ENCODE results near the gene SPECC1L.

SPECC1L gene

DNA sequence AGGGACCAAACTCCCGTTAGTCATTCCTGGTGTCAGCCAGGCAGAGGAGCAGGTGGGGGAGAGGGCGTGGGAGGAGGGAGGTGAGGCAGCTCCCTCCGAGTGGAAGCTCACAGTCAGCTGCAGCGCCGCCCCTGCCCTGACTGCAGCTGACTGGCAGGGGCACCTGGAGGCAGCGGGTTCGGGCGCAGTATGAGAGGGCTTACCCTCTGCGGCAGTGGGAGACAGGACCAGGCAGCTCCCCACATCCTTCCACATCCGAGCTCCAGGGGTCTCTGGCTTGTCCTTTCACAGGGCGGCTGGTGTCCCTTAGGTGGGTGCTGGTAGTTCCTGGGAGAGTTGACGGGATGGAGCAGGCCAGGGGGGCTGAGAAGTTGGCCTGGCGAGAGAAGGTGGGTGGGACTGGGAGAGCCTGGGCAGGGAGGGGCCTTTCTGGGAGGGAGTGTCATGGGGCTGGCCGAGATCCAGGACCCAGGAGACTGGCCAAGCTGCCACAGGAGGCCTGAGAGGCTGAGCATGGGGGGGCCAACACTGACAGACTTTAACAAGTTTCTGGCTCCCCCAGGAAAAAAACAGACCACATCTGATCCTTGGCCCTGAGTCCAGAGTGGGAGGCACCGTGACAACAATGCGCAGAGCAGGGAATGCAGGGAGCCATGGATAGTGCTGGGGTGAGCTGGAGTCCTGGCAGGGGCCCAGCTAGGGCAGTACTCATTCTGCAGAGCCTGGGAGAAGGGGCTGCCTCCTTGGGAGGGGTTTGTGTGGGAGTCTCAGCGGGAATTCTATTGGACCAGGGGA is 161.6 kb downstream of the SPECC1L start:
- DNase-seq = peak; percentile 33

DNA sequence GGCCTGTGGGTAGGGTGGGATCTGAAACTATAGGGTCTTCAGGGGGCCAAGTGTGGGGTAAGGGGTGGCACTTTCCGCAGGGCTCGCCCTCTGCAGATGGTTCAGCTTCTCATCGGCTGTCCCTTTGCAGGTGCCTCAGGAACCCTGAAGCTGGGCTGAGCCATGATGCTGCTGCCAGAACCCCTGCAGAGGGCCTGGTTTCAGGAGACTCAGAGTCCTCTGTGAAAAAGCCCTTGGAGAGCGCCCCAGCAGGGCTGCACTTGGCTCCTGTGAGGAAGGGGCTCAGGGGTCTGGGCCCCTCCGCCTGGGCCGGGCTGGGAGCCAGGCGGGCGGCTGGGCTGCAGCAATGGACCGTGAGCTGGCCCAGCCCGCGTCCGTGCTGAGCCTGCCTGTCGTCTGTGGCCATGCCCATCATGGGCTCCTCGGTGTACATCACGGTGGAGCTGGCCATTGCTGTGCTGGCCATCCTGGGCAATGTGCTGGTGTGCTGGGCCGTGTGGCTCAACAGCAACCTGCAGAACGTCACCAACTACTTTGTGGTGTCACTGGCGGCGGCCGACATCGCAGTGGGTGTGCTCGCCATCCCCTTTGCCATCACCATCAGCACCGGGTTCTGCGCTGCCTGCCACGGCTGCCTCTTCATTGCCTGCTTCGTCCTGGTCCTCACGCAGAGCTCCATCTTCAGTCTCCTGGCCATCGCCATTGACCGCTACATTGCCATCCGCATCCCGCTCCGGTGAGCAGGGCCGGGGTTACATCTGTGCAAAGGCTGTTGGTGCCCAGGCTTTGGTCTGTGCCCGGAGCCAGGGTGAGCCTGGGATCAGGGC is 162.6 kb downstream of the SPECC1L start:
- no peak for DNase-seq

DNA sequence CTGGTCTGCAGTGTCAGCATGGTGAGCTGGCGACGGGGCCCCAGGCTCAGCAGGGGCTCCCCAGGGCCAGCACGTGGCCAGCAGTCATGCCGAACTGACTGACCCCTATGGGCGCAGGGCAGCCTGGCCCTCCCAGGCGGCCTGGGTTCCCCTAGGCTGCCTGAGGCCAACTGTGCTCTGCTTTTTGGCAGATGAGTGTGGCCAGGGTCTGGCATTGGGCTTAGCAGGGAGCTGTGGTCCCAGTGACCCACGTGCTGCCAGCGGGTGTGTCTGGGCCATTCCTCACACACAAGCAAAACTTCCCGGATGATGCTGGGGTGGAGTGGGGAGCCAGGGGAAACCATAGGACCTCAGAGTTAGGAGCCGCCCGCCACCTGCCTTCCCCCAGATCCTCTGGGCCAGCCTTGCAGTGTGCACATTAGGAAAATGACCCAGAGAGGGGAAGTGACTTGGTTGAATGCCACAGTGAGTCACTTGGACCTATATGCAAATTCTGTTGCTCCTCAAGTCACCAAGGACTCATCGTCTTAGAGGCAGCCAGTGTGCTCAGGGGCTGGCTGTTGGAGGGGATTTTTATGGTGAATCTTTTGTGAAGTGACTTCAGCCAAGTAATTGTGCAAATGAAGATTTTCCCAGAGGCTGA is 163.3 kb downstream of the SPECC1L start:
- DNase-seq = peak; percentile 79

DNA sequence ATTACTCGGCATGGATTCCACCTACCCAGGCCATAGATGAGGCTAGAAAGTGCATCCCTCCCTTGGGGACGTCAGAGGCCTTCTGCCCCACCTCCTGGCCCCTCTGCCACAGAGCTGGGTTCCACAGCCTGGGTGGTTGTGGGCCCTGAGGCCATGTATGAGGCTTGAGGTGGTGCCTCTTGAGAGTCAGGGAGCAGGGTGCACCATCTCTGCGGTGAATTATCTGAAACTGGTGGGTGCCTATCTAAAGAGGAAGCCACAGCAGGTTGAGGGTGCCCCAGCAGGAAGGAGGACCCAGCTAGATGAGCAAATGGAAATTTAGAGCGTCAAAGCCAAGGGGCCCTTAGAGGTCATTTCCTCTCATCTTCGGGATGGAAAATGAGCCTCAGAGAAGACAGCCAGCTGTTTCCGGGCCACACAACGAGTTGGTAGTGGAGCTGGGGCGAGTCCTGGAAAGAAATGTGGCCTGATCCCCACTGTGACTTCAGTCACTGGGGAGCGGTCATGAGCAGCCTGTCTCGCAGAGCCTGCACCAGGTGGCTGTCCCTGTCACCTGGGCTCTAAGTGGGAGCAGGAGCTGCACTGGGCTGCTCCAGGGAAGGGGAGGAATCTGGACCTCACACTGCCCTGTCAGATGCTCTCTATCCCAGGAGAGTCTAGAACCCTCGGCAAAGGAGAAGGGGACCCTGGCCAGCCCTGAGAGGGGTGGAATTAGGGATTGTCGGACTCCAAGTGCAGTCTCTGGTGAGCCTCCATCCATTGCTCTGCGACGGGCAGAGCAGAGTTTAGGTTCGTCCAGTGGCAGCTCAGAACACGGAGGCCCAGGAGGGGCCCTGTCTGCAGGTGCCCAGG is 164.1 kb downstream of the SPECC1L start:
- no peak for DNase-seq

DNA sequence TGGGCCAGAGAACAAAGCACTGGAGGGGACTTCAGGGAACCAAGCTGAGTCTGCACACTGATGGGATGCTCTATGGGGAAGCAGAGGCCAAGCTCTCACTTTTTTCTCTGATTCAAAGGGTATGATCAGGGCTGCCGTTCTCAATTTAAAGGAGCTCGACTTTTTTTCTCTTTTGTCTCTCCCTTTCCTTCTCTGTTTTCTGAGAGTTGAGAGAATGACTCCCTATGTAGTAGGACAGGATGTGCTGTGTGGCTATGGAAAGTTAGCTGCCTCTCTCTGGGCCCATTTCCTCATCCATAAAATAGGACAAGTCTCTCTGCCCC is 164.7 kb downstream of the SPECC1L start:
- no peak for DNase-seq

DNA sequence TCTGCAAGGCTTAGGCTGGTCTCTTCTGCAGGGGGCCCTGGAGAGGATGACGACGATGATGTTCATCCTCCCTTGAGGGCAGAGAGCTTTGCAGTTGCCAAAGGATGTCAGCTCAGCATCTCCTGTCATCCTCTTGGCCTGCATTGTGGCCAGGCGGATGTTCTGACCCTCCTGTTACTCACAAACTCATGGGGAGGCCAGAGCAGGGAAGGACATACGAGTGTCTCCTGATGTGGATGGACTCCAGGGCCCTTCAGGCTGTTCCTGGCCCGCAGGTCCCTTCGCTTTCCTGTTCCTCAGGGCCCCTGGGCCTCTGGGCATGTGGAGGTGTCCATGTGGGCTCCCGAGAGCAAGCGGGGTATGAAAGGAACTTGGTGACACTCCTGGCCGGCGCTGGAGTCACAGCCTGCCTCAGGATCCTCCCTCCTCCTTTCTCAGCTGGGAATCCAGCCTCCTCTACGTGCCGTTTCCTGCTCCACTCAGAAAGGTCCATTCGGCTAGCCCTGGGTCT is 165.3 kb downstream of the SPECC1L start:
- DNase-seq = peak; percentile 87

DNA sequence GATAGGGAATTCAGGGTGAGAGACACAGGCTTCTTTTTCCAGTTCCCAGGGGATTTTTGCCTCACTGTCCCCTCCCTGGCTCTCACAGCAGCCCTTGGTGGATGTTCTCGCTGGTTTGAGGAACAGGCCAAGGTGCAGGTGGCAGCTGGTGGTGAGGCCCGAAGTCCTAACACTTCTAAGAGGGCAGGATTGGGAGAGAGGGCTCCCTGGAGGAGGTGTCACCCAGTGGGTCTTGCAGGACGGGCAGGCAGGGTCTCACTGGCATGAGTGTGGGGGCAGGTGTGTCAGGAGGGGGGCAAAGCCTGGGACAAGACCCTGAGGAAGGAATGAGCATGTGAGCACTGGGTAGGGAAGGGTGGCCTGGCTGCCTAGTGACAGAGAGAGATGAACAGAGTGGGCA is 165.9 kb downstream of the SPECC1L start:
- no peak for DNase-seq

DNA sequence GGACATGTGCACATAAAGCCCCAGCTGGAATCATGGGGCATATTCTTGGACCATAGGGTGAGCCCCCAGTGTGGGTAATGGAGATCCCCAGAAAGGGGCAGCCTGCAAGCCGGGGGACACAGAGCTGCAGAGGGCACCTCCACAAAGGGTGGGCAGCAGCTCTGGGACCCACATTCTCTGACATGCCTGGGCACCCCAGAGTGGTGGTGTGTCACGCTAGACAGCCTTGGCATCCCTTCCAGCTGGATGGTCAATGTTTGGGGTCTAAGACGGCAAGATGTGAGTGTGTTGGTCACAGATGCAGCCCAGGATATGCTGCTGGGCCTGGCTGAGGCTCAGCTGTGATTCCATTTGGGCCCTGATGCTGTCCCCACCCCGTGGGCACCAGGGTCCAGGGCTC is 166.5 kb downstream of the SPECC1L start:
- no peak for DNase-seq

DNA sequence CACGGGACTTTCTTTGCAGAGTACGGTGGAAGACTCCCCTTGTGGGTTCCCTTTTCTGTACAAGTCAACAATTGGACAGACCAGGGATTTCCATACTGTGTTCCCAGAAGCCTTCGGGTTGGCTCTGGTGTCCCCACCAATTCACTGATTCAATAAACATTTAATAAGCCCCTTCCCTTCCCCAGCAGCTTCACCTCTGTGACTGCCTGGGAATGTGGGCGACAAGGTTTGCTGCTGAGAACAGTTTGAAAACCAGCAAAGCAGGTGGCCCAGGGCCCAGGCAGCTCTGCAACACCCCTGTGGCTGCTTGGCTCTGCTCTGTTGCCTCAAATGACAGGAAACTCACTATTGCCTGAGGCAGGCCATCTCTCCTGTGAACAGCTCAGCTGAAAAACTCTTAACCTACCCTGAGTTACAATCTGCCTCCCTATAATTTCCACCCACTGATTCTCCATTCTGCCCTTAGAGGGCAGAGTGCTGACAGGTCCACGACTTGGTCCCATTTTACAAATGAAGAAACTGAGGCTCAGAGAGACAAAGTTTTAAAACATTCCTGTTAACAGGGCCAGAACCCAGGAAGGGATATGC is 167.2 kb downstream of the SPECC1L start:
- DNase-seq = peak; percentile 73

DNA sequence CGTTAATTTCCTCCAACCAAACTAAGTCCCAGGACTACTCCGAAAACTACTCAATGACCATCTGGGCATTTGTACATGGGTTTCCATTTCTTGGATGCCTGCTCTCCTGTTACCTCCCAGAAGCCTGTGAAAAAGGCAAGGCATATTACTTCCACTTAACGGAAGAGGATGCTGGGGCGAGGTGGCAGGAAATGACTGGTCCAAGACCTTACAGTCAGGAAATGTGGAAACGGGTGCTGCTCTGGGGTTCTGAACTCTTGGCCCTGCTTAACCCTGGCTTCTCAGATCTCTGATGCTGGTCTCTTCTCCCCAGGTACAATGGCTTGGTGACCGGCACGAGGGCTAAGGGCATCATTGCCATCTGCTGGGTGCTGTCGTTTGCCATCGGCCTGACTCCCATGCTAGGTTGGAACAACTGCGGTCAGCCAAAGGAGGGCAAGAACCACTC is 169.7 kb downstream of the SPECC1L start:
- DNase-seq = no peak

DNA sequence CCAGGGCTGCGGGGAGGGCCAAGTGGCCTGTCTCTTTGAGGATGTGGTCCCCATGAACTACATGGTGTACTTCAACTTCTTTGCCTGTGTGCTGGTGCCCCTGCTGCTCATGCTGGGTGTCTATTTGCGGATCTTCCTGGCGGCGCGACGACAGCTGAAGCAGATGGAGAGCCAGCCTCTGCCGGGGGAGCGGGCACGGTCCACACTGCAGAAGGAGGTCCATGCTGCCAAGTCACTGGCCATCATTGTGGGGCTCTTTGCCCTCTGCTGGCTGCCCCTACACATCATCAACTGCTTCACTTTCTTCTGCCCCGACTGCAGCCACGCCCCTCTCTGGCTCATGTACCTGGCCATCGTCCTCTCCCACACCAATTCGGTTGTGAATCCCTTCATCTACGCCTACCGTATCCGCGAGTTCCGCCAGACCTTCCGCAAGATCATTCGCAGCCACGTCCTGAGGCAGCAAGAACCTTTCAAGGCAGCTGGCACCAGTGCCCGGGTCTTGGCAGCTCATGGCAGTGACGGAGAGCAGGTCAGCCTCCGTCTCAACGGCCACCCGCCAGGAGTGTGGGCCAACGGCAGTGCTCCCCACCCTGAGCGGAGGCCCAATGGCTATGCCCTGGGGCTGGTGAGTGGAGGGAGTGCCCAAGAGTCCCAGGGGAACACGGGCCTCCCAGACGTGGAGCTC is 170.2 kb downstream of the SPECC1L start:
- no peak for DNase-seq

DNA sequence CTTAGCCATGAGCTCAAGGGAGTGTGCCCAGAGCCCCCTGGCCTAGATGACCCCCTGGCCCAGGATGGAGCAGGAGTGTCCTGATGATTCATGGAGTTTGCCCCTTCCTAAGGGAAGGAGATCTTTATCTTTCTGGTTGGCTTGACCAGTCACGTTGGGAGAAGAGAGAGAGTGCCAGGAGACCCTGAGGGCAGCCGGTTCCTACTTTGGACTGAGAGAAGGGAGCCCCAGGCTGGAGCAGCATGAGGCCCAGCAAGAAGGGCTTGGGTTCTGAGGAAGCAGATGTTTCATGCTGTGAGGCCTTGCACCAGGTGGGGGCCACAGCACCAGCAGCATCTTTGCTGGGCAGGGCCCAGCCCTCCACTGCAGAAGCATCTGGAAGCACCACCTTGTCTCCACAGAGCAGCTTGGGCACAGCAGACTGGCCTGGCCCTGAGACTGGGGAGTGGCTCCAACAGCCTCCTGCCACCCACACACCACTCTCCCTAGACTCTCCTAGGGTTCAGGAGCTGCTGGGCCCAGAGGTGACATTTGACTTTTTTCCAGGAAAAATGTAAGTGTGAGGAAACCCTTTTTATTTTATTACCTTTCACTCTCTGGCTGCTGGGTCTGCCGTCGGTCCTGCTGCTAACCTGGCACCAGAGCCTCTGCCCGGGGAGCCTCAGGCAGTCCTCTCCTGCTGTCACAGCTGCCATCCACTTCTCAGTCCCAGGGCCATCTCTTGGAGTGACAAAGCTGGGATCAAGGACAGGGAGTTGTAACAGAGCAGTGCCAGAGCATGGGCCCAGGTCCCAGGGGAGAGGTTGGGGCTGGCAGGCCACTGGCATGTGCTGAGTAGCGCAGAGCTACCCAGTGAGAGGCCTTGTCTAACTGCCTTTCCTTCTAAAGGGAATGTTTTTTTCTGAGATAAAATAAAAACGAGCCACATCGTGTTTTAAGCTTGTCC is 171.0 kb downstream of the SPECC1L start:
- DNase-seq = peak; percentile 31

DNA sequence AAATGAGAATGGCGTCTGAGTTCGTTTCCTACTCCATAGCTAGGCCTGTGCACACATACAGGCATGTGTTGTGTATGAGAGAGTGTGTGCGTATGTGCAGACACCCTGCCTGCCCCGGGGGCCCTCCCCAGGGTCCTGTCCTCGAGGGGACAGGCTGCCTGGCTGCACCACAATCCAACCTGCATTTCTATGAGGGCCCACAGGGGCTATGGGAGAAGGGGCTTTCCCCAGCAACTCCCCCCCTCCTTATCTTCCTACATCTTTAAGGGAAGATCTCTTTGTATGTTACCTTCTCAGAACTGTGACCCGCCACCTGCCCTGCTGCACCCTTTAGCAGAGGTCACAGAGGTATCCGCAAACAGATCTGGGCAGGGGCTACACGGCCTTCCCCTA is 171.7 kb downstream of the SPECC1L start:
- DNase-seq = no peak

DNA sequence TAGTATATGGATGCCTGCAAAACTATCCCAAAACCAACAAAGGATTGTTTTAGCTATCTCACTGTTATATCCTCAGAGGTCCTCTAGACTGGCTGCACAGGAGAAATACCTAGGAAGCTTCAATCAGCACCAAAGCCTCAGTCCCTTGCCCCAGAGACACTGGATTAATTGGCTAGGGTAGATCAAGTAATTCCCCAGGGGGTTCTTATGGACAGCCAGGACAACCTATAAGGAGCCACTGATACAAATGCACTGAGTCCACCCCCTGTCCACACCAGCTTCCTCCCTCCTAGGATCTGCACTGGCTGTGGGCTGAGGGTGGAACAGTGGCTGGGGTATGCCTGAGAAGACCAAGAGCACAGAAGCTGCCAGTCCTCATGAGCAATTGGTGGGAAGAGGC is 173.0 kb downstream of the SPECC1L start:
- DNase-seq = no peak

DNA sequence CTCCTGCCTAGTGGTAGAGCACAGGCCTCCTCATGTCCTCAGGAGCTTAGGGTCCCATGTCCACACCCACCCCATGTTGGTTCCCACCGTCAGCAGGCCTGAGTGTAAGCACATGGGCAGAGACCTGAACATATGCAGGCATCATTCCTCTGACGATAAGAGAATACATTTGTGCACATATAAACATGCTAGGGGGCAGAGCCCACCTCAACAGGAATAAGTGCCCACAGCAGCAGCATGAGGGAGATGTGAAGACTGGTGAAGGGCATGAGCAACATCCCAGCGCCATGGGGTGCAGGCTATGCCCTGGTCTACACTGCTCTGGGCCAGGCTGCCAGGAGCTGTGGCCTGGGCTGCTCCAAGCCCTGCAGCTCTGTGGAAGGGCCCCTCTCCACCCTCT is 173.6 kb downstream of the SPECC1L start:
- no peak for DNase-seq

DNA sequence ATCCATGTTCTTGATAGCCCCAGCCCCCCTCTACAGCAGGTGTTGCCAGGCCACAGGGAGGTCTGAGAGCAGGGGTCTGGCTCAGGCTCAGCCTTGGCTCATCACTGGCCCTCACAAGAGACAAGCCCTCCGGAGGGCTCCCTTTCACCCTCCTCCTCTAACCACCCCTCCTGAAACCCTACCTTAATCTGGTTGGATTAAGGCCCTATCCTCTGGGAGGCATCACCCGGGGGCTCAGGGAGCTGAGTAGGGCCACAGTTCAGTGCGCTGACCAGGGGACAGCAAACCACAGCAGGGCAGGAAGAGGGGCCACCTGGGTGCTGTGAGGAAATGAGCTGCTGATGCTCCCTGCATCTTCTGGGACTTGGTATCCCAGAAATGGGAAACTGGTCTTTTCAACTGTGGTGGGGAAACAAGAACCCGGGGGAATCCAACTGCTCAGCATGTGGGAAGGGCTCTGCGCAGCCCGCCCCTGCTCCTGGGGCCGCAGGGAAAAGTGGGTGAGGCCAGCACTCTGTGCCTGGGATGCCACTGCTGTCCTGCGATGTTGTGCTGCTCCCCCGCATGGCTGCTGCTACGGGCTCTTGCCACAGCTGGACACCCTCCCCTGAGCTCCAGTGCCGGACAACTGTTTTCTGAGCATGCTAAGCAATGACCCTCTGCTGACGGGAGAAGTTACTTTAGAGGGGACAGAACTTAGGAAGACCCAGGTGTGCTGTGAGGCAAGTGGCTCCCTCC is 174.3 kb downstream of the SPECC1L start:
- DNase-seq = no peak

DNA sequence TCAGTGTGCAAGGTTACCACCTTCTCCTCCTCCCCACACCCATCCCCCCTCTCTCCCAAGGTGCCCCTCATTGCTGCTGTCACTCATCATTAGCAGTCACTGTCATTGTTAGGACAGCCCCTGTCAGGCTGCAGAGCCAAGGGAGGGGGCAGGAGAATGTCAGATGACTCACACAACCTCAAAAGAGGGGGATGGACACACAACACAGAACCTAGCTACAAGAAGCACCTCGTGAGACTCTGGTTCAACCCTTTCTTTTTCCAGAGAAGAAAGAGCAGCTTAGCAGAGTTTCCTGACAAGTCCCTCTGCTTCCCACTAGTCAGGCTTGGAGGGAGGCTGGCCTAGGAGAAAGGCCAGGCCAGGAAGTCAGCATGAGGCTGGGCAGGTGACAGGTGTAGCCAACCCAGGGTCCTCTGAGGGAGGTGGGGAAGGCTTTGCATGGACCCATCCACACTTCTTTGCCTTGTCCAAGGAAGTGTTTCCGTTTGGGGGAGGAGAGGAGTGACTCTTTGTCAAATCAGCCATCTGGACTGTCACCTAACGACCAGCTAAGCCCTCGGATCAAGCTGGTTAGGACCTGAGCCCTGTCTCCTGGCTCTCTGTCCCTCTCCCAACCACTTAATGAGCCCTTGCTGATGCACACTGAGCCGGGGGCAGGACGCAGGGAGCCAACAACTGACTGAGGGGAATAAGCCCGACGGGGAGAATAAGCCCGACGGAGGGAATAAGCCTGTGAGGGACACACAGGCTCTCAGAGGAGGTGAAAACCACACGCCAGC is 175.0 kb downstream of the SPECC1L start:
- DNase-seq = no peak

DNA sequence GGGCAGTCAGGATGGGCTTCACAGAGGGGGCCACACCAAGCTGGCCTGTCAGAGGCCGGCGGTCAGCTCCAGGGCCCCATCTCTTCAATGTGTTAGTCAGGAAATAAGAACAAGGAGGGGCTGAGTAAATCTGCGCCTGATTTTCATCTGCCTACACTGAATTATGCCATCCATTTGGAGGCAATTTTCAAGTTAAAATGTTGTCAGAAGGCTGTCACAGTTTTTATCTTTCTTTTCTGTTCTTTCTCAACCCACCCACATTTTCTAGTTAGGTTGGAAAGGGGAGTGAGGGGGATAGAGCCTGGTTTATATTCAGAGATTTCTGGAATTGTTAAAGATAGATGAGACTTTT is 175.6 kb downstream of the SPECC1L start:
- no peak for DNase-seq

DNA sequence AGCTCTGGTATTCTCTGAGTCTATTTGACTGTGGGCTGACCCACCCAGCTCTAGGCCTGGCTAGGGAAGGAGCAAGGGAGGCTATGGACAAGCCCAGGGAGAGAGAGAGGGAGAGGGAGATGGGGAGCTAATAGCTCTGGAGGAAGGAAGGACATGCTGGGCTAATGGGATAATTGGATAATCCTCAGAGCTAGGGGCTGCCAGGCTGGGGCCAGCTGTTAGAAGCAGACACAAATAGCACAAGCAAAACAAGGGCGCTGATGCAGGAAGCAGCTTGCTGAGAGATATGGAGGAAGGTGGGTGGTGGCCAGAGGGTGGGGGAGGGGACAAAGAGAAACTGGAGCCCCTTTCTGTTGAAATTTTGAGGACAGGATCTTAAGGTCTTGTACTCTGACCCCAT is 180.0 kb downstream of the SPECC1L start:
- DNase-seq = no peak

Data from EL (cell line).